HG02938 (cell line): ENCODE data around the gene BLOC1S4.
A peak's percentile ranks its signal among the peaks of the same experiment; 100 is the strongest.
"Not testable (repeated sequence)": the region's sequence is repeated elsewhere in the genome, so short reads cannot be mapped to it uniquely, and the experiment has no call there.

ENCODE experiments used
- ATAC-seq: cut with Tn5 transposase; IDR thresholded peaks from one replicate; pipeline ENCODE4 v1.9.1; 2021; ENCODE audit warnings: mild to moderate bottlenecking, moderate library complexity; ENCODE audit not compliant: unreplicated experiment

Gene BLOC1S4

GRCh38 chr4:6716018-6716911 is at the start of gene BLOC1S4:
BLOC1S4 (plus strand) TSS chr4:6716174; CDS start chr4:6716210, 36 bp downstream.
- ATAC-seq, result peak; percentile 82

- no peak for ATAC-seq
These were observed 47.6 kb upstream of the BLOC1S4 start for GRCh38 chr4:6668391-6668790.

- ATAC-seq, result no peak
These were observed 44.3 kb upstream of the BLOC1S4 start for GRCh38 chr4:6671648-6672047.

GRCh38 chr4:6672131-6672530 is 43.8 kb upstream of the BLOC1S4 start:
- no peak for ATAC-seq

- ATAC-seq, result not testable (repeated sequence)
These were observed 43.3 kb upstream of the BLOC1S4 start for GRCh38 chr4:6672541-6673190.

GRCh38 chr4:6673191-6673659 is 42.7 kb upstream of the BLOC1S4 start:
- ATAC-seq, result not testable (repeated sequence)

GRCh38 chr4:6673660-6674499 is 42.1 kb upstream of the BLOC1S4 start:
- peak; percentile 71 for ATAC-seq

GRCh38 chr4:6674500-6675149 is 41.3 kb upstream of the BLOC1S4 start:
- ATAC-seq, result peak; percentile 44

GRCh38 chr4:6676722-6677558 is 39.0 kb upstream of the BLOC1S4 start:
- ATAC-seq, result no peak

- no peak for ATAC-seq
These were observed 35.5 kb upstream of the BLOC1S4 start for GRCh38 chr4:6680372-6681034.

GRCh38 chr4:6681191-6681590 is 34.8 kb upstream of the BLOC1S4 start:
- no peak for ATAC-seq

GRCh38 chr4:6682862-6683590 is 32.9 kb upstream of the BLOC1S4 start:
- ATAC-seq, result no peak

- no peak for ATAC-seq
These were observed 31.3 kb upstream of the BLOC1S4 start for GRCh38 chr4:6684656-6685055.

- ATAC-seq, result no peak
These were observed 29.7 kb upstream of the BLOC1S4 start for GRCh38 chr4:6686104-6686787.

GRCh38 chr4:6687947-6688878 is 27.8 kb upstream of the BLOC1S4 start:
- ATAC-seq, result no peak

- ATAC-seq, result peak; percentile 73
These were observed 27.0 kb upstream of the BLOC1S4 start for GRCh38 chr4:6688879-6689505.
